NCI-H187 (cell line): Measurements from ENCODE around the gene UXT.

Experiments
- DNase-seq, 2 experiments: peaks; one replicate each; lab custom pipeline; 2025; lab: John Stamatoyannopoulos, UW

Gene UXT

GRCh38 chrX:47649271-47649670 is 9.7 kb downstream of the UXT start:
- no peak for DNase-seq

DNA sequence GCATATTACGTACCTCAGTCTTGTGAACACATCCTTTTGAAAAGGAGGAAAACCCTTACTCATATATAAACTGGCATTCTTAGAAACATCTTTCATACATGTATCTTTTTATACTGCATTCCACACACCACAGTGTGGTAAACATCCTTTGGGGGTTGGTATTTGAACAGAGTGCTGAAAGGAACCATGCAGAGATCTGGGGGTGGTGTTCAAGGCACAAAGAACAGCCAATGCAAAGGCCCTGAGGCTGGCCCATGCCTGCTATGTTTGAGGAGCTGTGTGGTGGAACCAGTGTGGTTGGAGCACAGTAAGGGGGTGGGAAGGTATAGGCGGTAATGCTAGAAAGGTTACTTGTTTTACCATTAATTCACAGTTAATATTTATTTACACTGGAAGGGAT is 10.6 kb downstream of the UXT start:
- no peak for DNase-seq

GRCh38 chrX:47646636-47647035 is 12.3 kb downstream of the UXT start:
- DNase-seq, result no peak

- DNase-seq, result no peak
These were observed 13.4 kb downstream of the UXT start for GRCh38 chrX:47645530-47645929.

DNA sequence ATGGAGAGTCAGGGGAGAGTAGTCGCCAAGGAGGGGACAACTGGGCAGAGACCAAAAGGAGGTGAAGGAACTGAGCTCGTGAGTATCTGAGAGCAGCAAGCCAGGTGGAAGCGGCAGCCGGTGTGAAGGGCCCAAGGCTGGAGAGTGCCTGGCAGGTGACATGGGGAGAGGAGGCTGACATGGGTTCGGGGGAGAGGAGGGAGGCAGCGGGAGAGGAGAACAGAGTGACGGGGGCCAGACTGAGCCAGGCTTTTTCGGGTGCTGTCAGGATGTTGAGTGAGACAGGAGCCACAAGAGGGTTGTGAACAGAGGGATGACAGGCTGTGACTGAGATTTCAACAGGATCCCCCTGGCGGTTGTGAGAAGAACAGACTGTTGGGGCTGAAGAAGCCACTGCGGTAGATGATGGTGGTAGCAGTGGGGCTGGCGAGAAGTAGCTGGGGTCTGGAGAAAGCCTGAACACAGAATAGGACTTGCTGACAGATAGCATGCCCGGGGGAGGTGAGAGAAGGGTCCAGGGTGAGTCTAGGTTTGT is 14.4 kb downstream of the UXT start:
- no peak for DNase-seq

- DNase-seq, result no peak
These were observed 15.1 kb downstream of the UXT start for GRCh38 chrX:47643926-47644325.

GRCh38 chrX:47638816-47639215 is 20.2 kb downstream of the UXT start:
- no peak for DNase-seq

DNA sequence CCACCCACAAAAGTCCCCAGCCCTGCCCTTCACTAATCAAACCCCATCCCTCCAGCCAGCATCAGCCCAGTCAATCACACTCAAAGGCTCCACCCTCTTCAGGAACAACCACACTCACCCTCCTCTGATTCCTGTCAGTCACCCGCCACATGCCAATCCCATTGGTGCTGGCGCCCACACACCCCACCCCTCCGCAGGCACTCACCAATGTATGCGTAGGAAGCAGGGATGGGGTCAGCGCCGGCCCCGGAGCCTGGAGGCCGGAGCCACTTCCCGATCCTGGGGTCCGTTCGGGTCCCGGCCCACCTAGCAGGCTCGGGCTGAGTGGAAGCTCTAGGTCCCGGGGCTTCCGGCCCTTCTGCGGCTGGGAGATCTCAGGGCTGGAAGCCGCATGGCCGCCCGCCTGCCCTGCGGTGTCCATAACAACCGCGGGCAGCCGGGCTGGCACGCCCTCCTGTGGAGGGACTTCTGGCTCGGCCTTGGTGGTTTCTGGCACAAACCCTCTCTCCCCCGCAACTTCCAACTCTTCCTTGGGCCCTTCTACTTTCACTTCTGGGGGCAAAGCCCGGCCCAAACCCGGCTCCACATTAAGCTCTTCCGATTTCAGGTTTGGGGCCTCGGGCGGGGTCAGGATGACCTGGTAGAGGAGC is 21.3 kb downstream of the UXT start:
- no peak for DNase-seq

DNA sequence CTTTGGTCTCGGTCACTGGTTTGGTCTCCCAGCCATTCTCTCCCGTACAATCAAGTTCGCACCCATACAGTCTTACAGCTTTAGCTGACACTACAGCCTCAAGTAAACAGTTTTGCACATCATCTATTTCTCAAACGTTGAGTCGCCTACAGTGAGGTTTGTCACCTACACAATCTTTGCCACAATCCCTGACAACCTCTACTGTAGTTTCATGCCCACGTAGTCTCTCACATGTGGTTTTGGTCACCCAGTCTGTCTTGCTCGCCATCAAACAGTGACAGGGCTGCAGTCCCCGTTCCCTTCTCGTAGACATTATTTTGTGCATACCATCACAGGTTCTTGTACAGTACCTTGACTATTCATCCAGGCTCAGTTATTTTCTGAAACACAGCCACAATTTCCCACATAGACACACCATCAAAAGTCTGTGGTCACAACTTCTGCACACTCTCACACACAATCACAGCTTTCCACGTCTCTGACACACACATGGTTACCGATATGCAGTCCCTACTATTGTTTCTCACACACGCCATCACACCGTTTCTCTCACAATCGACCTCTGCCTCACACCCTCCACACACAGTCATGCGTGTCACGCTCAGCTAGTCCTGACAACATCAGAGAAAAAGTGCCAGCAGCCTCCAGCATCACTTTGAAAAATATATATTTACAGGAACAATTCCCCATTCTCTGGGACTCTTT is 24.0 kb downstream of the UXT start:
- DNase-seq, result no peak

- DNase-seq, result no peak
These were observed 25.0 kb downstream of the UXT start for GRCh38 chrX:47633689-47634590.

- no peak for DNase-seq
These were observed 26.3 kb downstream of the UXT start for GRCh38 chrX:47632666-47633065.

DNA sequence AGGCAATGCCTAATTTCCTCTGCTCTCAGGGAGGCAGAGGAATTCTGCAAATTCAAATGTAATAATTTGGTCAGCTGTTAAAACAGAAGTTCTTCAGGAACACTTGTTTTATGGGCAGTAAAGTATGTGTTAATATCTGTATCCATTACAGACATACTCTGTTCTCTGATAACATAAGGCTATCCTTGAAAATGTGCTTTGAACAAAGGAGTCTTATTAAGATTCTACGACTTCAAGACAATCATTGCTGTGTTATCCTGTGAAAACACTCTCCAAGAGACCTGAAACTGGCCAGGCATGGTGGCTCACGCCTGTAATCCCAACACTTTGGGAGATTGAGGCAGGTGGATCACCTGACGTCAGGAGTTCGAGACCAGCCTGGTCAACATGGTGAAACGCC is 27.3 kb downstream of the UXT start:
- no peak for DNase-seq

DNA sequence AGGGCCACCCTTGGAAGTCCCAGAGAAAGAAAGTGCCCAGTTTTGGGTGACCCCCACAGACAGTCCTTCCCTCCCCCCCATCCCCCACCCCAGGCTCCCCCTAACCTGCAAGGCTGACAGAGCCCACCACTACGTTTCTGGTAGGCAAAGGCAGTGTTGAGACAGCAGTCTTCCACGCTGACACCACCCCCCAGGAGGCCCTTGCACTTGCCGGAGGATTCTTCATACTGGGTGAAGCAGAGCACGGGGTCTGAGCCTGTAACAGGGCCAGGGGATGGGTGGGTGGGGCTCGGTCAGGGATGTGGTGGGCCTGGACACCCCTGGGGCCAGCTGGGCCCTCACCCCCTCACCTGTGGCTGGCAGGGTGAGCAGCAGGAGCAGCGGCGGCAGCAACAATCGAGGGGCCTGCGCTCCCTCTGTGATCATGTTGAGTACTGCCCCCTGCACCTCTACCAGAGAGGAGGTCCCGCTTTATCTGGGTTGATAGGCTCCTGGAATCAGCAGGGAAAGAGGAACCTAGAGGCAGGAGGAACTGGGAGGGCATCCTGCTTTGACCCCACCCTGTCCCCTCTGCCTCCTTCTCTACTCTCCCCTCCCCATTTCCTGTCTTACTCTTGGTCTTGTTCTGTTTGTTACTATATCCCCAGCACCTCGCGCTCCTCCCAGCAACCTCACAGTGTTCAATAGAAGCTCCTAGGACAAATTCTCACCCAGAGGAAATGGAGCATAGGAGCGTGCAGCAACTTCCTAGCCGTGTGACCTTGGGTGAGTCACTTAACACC is 29.4 kb downstream of the UXT start, which contains the start of gene CFP:
CFP (minus strand) TSS at position 512 of the 782 bp plus-strand sequence; CDS start at position 426, 86 bp downstream.
- no peak for DNase-seq

DNA sequence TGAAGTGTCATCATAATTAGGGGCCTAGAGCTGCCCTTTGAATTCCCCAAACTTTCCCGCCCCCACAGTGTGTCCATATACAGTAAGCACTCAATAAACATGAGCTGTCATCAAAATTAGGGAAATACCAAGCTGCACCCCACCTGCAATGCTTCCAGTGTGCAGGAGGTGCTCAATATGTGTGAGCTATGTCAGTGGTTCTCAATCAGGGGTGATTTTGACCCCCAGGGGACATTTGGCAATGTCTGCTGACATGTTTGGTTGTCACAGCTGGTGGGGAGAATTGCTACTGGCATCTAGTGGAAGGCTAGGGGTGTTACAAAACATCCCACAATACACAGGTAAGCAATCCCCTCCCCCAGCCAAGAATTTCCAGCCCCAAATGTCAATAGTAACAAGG is 30.0 kb downstream of the UXT start:
- DNase-seq, result no peak

- DNase-seq, result no peak
These were observed 33.6 kb downstream of the UXT start for GRCh38 chrX:47625365-47625764.

DNA sequence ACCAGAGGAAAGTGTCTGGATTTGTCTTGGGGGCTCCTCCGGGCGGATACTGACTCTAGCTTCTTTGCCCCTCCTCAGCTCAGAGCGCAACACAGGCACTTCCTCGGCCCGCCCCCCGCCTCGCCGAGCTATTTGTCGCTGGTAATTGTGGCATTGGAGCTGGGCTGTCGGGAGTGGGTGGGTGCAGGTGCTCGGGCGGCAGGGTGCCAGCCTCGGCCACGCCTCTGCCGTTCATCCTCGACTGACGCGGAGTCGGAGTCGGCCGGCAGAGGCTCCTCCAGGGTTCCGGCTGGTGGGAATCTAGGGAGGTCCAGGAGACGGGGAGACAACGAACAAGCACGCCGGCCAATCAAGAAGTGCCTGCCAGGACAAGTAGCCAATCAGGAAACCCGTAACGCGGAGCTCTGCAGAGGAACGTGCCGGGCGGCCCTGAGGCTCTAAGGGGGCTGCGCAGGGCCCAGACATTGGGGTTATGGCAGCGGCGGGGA is 35.4 kb downstream of the UXT start:
- peak; percentile 2 to 56 for DNase-seq

DNA sequence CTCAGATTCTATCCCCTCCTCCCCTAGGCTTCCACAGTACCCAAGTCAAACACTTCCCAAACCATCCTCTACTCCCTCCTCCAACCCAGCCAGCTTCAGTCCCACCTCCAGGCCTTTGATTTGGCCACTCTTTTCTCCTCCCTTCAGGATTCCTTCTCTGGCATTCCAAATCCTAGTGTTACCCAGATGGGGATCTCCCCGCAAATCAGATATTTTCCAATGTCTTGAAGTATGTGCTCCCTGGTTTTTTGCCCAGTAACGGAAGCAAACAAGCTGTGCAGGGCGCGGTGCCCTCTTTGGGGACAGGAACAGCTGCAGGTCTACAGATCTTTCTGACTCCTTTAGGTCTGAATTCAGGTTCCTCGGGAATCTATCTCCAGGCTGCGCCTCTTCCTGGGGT is 37.1 kb downstream of the UXT start:
- no peak for DNase-seq

DNA sequence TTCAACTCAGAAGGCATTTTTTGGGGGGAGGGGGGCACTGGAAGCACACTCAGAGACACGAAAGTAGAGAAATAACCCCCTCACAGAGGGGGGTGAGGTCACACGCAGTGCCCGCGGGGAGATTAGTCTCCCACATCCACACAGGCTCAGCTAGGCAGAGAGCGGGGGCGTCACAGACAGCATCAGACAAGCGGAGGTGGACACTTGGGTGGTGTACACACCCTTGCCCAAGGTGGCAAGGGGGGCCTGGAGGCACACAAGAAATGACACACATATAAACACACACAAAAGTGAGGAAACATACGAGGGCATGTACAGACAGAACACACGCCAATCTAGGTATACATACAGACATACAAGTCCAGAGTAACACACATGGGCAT is 38.7 kb downstream of the UXT start:
- no peak for DNase-seq

DNA sequence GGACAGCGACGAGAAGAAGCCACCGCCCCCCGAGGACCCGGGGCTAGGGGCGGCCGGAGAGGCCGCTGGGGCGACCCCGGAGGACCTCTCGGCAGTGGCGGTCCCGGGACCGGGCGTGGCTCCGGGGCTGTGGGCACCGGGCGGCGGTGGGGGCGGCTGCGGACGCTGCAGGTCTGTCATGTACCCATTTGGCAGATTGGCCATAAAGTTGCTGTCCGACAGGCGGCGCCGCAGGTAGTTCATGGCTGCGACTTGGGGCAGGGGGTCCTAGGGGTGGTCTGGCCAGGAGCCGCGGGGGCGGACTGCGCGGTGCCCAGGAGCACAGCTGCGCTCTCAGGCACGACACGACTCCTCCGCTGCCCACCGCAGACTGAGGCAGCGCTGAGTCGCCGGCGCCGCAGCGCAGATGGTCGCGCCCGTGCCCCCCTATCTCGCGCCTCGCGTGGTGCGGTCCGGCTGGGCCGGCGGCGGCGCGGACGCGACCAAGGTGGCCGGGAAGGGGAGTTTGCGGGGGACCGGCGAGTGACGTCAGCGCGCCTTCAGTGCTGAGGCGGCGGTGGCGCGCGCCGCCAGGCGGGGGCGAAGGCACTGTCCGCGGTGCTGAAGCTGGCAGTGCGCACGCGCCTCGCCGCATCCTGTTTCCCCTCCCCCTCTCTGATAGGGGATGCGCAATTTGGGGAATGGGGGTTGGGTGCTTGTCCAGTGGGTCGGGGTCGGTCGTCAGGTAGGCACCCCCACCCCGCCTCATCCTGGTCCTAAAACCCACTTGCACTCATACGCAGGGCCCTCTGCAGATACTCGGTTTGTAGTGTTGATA is 39.3 kb downstream of the UXT start, which contains the start of gene SYN1:
SYN1 (minus strand) TSS at position 372 of the 817 bp plus-strand sequence; CDS start at position 243, 129 bp downstream.
- peak; percentile 4 to 50 for DNase-seq

GRCh38 chrX:47618923-47619485 is 40.0 kb downstream of the UXT start:
- DNase-seq, result no peak
